CD4-positive, CD25-positive, alpha-beta regulatory T cell (primary cell): ENCODE results near the gene REM2. TPM values are rescaled to one million over a fixed set of nuclear protein-coding genes. Genes with fewer than 3 reads are reported as not detected.

Experiments used
- ATAC-seq, 2 donors: fragments of 150-1000 bp; cut with Tn5 transposase; one replicate each; pipeline ENCODE4 v1.10.0; 2021; ENCODE audit warnings: low read depth in 2 of 2, moderate number of reproducible peaks in 2 of 2, moderate library complexity in 1 of 2
- DNase-seq, 3 donors: peaks; one replicate each; pipeline versions ENCODE4 v3.0.0 to v3.0.0-alpha.2; 2012 to 2022; ENCODE audit warnings: mixed read lengths in 1 of 3
- H3K27ac ChIP-seq: one replicate; pipeline ENCODE4 v1.7.0; 2013; ENCODE audit warnings: mild to moderate bottlenecking, low read length; ENCODE audit not compliant: insufficient read depth, poor library complexity, severe bottlenecking
- H3K27me3 ChIP-seq: one replicate; pipeline ENCODE4 v1.7.0; 2013; ENCODE audit warnings: low read length; ENCODE audit not compliant: control insufficient read depth, insufficient read depth
- H3K36me3 ChIP-seq: one replicate; pipeline ENCODE4 v1.7.0; 2013; ENCODE audit warnings: mild to moderate bottlenecking, low read length, moderate library complexity; ENCODE audit not compliant: control insufficient read depth, insufficient read depth
- H3K4me1 ChIP-seq: 2 replicates; pipeline ENCODE4 v1.7.0; 2013; ENCODE audit warnings: mild to moderate bottlenecking, low read length; ENCODE audit not compliant: insufficient read depth, control insufficient read depth, poor library complexity, severe bottlenecking
- H3K4me3 ChIP-seq: one replicate; pipeline ENCODE4 v1.7.0; 2013; ENCODE audit warnings: low read depth, mild to moderate bottlenecking, low read length, moderate library complexity
- H3K9me3 ChIP-seq, 2 experiments: 1 replicate in 1 of 2; 2 replicates in 1 of 2; pipeline ENCODE4 v1.7.0; 2013; ENCODE audit warnings: low read length in 2 of 2, mild to moderate bottlenecking in 1 of 2, moderate library complexity in 1 of 2; ENCODE audit not compliant: control insufficient read depth in 2 of 2
- H3K27ac Mint-ChIP-seq, 3 donors: one replicate each; pipeline ENCODE4 v1.8.0; 2020 to 2022; ENCODE audit warnings: mild to moderate bottlenecking in 3 of 3, mixed read lengths in 3 of 3, moderate library complexity in 2 of 3
- H3K27me3 Mint-ChIP-seq: one replicate; pipeline ENCODE4 v1.8.0; 2022; ENCODE audit warnings: mild to moderate bottlenecking, mixed read lengths
- H3K36me3 Mint-ChIP-seq: one replicate; pipeline ENCODE4 v1.8.0; 2020; ENCODE audit warnings: mixed read lengths
- H3K4me1 Mint-ChIP-seq, 4 donors: one replicate each; pipeline ENCODE4 v1.8.0; 2020 to 2022; ENCODE audit warnings: mixed read lengths in 4 of 4, mild to moderate bottlenecking in 1 of 4
- H3K4me3 Mint-ChIP-seq, 4 donors: one replicate each; pipeline ENCODE4 v1.8.0; 2020 to 2022; ENCODE audit warnings: mild to moderate bottlenecking in 4 of 4, mixed read lengths in 4 of 4, moderate library complexity in 3 of 4
- H3K9me3 Mint-ChIP-seq, 7 donors: one replicate each; pipeline ENCODE4 v1.8.0; 2020 to 2022; ENCODE audit warnings: mixed read lengths in 7 of 7, mild to moderate bottlenecking in 3 of 7, moderate library complexity in 2 of 7
- polyA plus RNA-seq, 4 donors: library from polyadenylated mRNA; unstranded; fragments of 300-500 nt; fragmentation: Illumina TruSeq; gene quantifications; one replicate each; pipeline ENCODE4 v1.2.3, GENCODE V29; 2021
- total RNA-seq: library from RNA; stranded (reverse); gene quantifications from one replicate; pipeline ENCODE4 v1.2.3, GENCODE V29; 2022

Gene REM2
- total and polyA plus RNA-seq, 5 donors from 2014 or later = 0.61 to 11.1 (median 1.5) TPM

DNA sequence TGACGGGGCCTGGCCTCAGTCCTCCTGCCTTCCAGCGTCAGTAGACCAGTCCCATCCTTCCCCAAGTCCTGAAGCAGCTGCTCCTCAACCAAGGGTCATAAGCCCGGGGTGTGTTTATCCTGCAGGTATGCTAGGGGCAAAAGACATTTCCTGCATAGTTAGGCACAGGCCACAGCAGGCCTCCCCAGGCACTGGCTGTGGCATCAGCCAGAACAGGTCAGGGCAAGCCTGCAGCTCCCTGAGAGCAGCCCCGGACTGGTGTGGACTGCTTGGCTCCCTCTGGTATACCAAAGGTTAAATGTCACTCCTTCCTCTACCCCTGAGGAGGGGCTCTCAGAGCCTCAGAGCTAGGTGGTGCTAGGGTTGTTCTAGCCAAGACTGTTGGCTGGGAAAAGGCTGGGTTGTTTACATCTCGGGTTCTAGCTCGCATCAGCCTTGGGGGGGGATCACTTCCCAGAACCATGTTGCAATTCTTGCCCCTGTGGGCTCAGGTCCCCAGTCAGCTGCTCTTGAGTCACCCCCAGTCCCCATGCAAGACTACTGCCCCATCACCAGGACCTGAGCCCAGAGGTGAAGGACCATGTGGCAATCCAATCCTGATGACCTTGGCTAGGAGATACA is 43.8 kb upstream of the REM2 start:
- no peaks in the 10 kb centered on the region for H3K27me3 ChIP-seq

DNA sequence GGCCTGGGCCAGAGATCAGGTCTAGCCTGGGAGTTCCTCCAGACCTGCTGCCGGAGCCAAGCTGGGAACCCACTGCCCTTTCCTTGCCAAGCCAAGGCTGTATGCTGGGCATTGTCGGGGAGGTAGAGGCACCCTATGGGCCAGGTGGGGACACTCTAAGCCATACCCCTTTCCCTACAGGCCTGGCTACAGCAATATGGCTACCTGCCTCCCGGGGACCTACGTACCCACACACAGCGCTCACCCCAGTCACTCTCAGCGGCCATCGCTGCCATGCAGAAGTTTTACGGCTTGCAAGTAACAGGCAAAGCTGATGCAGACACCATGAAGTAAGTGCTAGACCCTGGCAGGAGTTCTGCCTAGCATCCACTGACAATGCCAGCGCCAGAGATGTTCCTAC is 41.7 kb upstream of the REM2 start:
- H3K27me3 ChIP-seq = no peaks in the 10 kb centered on the region
- DNase-seq = no peak
- peaks cover 11% of the 10 kb centered on the region for H3K4me1 ChIP-seq
- H3K4me3 Mint-ChIP-seq = no peak overlapping the region
- ATAC-seq = no peak
- H3K4me3 ChIP-seq = no peak overlapping the region
- H3K36me3 ChIP-seq = no peaks in the 10 kb centered on the region
- no peaks in the 10 kb centered on the region for H3K9me3 ChIP-seq
- no peaks in the 10 kb centered on the region for H3K36me3 Mint-ChIP-seq
- H3K27ac Mint-ChIP-seq = no peak overlapping the region
- peaks cover 0 to 13% (median 0%) of the 10 kb centered on the region in 4 donors for H3K4me1 Mint-ChIP-seq
- H3K27me3 Mint-ChIP-seq = peaks cover 29% of the 10 kb centered on the region
- no peak overlapping the region for H3K27ac ChIP-seq
- H3K9me3 Mint-ChIP-seq = no peaks in the 10 kb centered on the region

More for the DNA sequence above, 43.8 kb upstream of the REM2 start:
- Histone ChIP-seq H3K9me3 (no peaks in the 10 kb centered on the region), H3K4me1 (peaks cover 11% of the 10 kb centered on the region), H3K36me3 (peaks cover 2% of the 10 kb centered on the region), H3K27ac (no peak overlapping the region), H3K4me3 (no peak overlapping the region)
- Mint-ChIP-seq H3K4me3 (peak overlapping the region in 1 of 4 donors; percentile 50), H3K27me3 (peaks cover 25% of the 10 kb centered on the region), H3K9me3 (no peaks in the 10 kb centered on the region), H3K27ac (no peak overlapping the region), H3K36me3 (peaks cover 12% of the 10 kb centered on the region), H3K4me1 (peaks cover 0 to 23% (median 1%) of the 10 kb centered on the region in 4 donors)
- DNase-seq = no peak
- ATAC-seq = no peak

DNA sequence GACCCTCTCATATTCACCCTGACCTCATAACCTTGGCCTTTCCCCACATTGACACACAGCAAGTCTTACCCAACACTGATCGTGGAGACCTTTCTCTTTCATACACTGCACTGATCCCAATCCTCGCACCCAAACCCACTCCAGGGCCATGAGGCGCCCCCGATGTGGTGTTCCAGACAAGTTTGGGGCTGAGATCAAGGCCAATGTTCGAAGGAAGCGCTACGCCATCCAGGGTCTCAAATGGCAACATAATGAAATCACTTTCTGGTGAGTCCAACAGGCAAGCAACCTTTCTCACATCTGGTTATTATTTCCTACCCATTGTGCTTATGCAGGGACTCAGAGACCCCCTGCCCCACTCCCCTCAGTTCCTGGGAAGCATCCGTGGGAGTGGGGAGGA is 41.3 kb upstream of the REM2 start:
- peaks cover 0 to 11% (median 0%) of the 10 kb centered on the region in 4 donors for H3K4me1 Mint-ChIP-seq
- H3K4me3 Mint-ChIP-seq = no peak overlapping the region
- no peaks in the 10 kb centered on the region for H3K36me3 Mint-ChIP-seq
- Histone ChIP-seq H3K27me3 (no peaks in the 10 kb centered on the region), H3K4me1 (peaks cover 11% of the 10 kb centered on the region), H3K36me3 (no peaks in the 10 kb centered on the region), H3K9me3 (no peaks in the 10 kb centered on the region), H3K27ac (no peak overlapping the region), H3K4me3 (no peak overlapping the region)
- no peak for DNase-seq
- no peaks in the 10 kb centered on the region for H3K9me3 Mint-ChIP-seq
- H3K27me3 Mint-ChIP-seq = peaks cover 30% of the 10 kb centered on the region
- no peak for ATAC-seq
- H3K27ac Mint-ChIP-seq = peak overlapping the region in 1 of 3 donors; percentile 39

DNA sequence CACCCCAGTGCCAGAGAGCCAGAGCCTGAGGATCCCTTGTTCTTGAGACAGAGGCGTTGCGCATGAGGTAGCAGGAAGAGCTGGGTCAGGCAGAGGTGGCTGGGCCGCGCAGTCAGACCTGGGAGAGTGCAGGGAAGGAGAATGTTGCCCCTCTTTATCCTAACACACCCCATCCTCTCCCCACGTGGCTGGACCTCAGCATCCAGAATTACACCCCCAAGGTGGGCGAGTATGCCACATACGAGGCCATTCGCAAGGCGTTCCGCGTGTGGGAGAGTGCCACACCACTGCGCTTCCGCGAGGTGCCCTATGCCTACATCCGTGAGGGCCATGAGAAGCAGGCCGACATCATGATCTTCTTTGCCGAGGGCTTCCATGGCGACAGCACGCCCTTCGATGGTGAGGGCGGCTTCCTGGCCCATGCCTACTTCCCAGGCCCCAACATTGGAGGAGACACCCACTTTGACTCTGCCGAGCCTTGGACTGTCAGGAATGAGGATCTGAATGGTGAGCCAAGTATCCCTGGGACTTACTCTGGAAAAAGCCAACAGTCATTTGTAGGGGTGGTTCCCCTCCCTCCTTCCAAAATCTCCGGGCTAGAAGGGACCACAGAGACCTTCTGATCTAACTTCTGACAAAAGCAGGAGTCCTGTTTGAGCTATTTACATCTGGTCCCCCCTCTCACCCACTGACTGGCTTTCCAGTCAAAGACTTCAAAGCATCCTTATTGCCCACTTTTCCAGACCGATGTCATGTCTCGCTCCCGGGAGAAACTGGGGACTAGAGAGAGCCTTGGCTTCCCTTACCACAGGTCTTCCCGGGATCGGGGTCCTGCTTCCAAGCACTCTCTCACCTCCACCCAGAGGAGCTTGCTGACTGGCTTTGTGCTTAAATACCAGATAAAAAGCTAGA is 40.6 kb upstream of the REM2 start:
- Mint-ChIP-seq H3K27ac (peak overlapping the region in 1 of 3 donors; percentile 59), H3K4me3 (no peak overlapping the region), H3K4me1 (peaks cover 0 to 5% (median 0%) of the 10 kb centered on the region in 4 donors), H3K27me3 (peaks cover 30% of the 10 kb centered on the region), H3K36me3 (no peaks in the 10 kb centered on the region), H3K9me3 (no peaks in the 10 kb centered on the region)
- Histone ChIP-seq H3K4me3 (no peak overlapping the region), H3K27me3 (no peaks in the 10 kb centered on the region), H3K36me3 (no peaks in the 10 kb centered on the region), H3K4me1 (peaks cover 5% of the 10 kb centered on the region), H3K9me3 (no peaks in the 10 kb centered on the region), H3K27ac (no peak overlapping the region)
- DNase-seq (no peak), ATAC-seq (no peak)

DNA sequence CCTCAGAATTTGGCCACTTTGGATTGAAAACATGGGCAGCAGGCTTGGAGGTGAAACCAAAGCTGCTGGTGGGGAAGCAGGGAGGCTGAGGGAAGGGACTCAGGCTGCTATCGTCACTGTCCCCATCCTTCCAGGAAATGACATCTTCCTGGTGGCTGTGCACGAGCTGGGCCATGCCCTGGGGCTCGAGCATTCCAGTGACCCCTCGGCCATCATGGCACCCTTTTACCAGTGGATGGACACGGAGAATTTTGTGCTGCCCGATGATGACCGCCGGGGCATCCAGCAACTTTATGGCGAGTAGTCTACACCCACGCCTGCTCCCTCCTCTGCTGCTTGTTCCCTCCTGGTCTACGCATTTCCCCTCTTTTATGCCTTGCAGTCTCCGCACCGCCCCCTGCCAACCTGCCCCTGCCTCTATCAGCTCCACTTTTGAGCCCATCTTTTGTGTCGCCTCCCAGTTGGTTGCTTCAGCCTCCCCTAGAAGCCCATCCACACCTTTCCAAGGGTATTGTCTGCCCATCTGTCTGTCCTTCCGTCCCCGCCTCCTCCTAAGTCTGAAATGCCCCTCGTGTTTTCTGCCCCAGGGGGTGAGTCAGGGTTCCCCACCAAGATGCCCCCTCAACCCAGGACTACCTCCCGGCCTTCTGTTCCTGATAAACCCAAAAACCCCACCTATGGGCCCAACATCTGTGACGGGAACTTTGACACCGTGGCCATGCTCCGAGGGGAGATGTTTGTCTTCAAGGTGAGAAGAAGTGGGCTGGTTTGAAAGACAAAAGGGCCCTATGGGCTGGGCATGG is 39.7 kb upstream of the REM2 start:
- Mint-ChIP-seq H3K27me3 (peaks cover 25% of the 10 kb centered on the region), H3K36me3 (no peaks in the 10 kb centered on the region), H3K4me1 (peaks cover 0 to 3% (median 0%) of the 10 kb centered on the region in 4 donors), H3K27ac (peak overlapping the region in 1 of 3 donors; percentile 82), H3K4me3 (no peak overlapping the region), H3K9me3 (no peaks in the 10 kb centered on the region)
- H3K27ac ChIP-seq = no peak overlapping the region
- H3K27me3 ChIP-seq = no peaks in the 10 kb centered on the region
- H3K4me1 ChIP-seq = no peaks in the 10 kb centered on the region
- ATAC-seq = no peak
- no peak overlapping the region for H3K4me3 ChIP-seq
- H3K36me3 ChIP-seq = no peaks in the 10 kb centered on the region
- no peak for DNase-seq
- no peaks in the 10 kb centered on the region for H3K9me3 ChIP-seq

DNA sequence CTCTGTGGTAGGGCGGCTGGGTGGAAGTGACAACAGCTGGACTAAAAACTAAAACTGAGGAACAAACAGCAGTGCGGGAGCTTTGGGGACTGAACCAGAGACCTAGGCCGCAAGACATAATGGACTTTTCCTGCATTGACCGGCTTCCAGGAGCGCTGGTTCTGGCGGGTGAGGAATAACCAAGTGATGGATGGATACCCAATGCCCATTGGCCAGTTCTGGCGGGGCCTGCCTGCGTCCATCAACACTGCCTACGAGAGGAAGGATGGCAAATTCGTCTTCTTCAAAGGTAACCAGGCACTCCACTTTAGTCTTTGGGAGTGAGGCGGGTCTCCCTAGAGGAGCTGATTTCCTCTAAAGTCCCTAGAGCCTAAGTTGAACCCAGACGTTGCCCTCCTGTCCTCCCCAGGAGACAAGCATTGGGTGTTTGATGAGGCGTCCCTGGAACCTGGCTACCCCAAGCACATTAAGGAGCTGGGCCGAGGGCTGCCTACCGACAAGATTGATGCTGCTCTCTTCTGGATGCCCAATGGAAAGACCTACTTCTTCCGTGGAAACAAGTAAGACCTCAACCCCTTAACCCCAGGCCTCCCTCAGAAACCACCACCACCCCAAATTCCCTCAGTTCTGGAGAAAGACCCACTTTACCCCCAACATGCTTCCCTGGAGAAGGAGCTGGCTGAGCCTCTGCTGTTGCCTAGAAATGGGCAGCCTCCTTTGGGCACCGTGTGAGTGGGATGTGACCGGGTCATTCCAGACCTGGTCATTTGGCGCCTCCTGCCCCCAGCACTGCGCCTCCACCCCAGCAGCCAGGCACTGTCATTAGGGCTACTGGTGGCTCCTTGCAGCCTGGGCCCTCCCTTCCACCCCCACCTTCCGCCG is 38.6 kb upstream of the REM2 start:
- Histone ChIP-seq H3K36me3 (no peaks in the 10 kb centered on the region), H3K4me3 (no peak overlapping the region), H3K27ac (no peak overlapping the region), H3K4me1 (no peaks in the 10 kb centered on the region), H3K27me3 (no peaks in the 10 kb centered on the region), H3K9me3 (no peaks in the 10 kb centered on the region)
- H3K27me3 Mint-ChIP-seq = peaks cover 23% of the 10 kb centered on the region
- no peaks in the 10 kb centered on the region for H3K4me1 Mint-ChIP-seq
- ATAC-seq (no peak), DNase-seq (no peak)
- no peaks in the 10 kb centered on the region for H3K36me3 Mint-ChIP-seq
- no peak overlapping the region for H3K4me3 Mint-ChIP-seq
- H3K9me3 Mint-ChIP-seq = no peaks in the 10 kb centered on the region
- peak overlapping the region in 1 of 3 donors; percentile 26 for H3K27ac Mint-ChIP-seq

DNA sequence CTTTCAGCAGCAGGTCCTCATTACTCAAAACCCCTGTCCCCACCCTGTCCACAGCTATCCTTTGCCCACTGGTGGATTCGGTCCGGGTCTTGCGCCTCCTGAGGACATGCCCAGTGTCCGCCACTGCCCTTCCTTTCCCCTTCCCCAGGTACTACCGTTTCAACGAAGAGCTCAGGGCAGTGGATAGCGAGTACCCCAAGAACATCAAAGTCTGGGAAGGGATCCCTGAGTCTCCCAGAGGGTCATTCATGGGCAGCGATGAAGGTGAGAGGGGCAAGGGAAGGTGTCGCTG is 38.0 kb upstream of the REM2 start:
- H3K9me3 Mint-ChIP-seq = peaks cover 0 to 2% (median 0%) of the 10 kb centered on the region in 7 donors
- no peak for DNase-seq
- H3K27me3 Mint-ChIP-seq = peaks cover 20% of the 10 kb centered on the region
- H3K27ac Mint-ChIP-seq = no peak overlapping the region
- no peaks in the 10 kb centered on the region for H3K4me1 Mint-ChIP-seq
- no peaks in the 10 kb centered on the region for H3K36me3 Mint-ChIP-seq
- no peaks in the 10 kb centered on the region for H3K36me3 ChIP-seq
- no peaks in the 10 kb centered on the region for H3K27me3 ChIP-seq
- no peak for ATAC-seq
- H3K4me3 ChIP-seq = no peak overlapping the region
- H3K9me3 ChIP-seq = no peaks in the 10 kb centered on the region
- no peak overlapping the region for H3K4me3 Mint-ChIP-seq
- H3K27ac ChIP-seq = no peak overlapping the region
- H3K4me1 ChIP-seq = no peaks in the 10 kb centered on the region
